EL (cell line): Measurements from ENCODE around the gene UQCR10.
A peak's percentile ranks its signal among the peaks of the same experiment; 100 is the strongest.
"Not testable (repeated sequence)": the region's sequence is repeated elsewhere in the genome, so short reads cannot be mapped to it uniquely, and the experiment has no call there.

Experiments
- DNase-seq: peaks from one replicate; pipeline ENCODE4 v3.0.0-alpha.2; 2016

UQCR10 gene

DNA sequence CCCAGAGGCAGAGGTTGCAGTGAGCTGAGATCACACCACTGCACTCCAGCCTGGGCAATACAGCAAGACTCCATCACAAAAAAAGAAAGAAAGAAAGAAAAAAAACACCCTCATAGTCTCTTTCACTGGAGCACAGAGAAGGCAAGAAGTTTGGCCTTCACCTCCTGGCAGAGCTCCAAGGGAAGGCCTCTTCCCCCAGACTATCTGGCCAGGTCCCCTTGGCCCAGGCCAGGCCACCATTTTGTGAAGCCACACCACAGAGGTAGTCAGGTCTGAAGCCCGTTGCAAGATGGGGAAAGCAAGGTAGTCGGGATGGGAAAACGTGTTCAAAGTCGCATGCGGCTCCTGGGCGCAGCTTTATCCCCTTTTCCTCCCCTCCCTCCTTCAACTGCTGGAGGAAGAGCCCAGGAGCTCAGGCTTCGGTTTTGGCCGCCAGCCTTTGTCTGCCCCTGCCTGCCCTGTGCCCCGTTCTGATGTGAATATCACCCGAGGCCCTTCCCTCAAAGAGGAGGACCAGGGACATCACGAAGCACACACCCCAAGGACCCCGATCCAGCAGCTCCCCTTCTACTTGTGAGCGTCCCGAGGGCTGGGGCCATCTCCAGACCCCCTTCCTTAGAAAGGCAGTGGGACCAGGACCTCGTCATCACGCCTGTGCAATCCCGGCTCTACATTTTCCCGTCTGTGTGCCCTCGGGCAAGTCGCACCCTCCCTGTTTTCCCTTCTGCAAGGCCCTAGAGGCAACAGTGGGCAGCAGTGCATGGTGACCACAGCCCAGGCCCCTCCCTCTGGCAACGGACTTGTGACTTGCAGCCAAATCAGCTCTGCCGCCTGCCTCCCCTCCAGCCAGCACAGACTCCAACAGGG is 29.7 kb upstream of the UQCR10 start:
- no peak for DNase-seq

- DNase-seq: no peak
Measured at GRCh38 chr22:29738118-29738815, 28.9 kb upstream of the UQCR10 start.

DNA sequence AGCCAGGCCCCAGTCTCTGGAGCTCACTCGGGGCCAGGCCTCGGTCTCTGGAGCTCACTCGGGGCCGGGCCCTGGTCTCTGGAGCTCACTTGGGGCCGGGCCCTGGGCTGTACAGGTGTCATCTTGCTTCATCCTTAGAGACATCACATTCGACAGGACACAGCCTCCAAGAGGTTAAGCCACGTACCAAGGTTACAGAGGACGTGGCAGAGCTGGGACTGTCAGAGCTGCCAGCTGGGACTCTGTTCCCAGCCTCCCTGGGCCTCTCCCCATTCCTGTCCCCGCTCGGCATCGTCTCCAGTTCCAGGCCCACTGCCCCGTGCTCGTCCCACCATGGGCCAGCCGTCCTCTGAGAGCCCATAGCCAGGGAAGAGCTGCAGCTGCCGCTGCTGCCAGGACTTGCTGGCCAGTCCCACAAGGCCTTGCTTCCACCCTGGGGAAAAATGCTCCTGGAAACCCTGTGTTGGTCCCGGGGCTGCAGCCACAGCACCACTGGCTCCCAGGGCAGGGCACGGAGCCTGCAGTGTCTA is 27.8 kb upstream of the UQCR10 start:
- DNase-seq: no peak

DNA sequence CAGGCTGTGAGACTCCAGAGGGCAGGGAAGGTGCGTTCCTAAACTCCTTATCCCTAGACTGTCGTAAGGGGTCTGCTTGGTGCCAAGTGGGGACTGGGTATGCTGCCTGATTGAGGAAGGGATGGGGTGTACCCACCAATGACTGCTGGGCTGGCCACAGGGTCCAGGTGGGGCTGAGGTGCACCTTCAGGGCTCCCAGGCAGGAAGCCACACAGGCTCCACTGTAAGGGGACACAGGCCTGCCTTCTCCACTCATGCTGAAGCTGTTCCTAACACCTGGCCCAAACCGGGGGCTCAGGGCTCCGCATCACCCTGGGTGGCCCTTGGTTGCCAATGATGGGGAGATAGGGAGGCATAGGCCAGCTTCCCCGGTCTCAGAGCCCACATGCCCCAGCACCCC is 27.0 kb upstream of the UQCR10 start:
- no peak for DNase-seq

DNA sequence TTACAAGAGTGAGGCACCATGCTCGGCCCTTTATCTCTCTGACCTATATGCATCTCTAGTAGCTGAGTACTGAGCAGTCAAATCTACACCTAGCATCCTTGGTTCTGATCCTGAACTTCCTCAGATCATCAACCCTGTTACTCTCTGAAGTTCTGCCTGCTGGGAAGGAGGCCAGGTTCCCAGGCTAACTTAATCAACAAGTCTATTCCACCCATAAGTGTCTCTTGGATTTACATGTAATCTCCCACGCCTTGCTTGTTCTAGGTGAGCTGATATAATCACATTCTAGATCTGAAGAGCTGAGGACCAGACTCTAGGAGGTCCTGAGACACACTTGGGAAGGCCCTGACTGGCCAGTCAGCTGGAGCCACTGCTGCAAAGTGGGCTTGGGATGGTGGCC is 25.2 kb upstream of the UQCR10 start:
- no peak for DNase-seq

DNA sequence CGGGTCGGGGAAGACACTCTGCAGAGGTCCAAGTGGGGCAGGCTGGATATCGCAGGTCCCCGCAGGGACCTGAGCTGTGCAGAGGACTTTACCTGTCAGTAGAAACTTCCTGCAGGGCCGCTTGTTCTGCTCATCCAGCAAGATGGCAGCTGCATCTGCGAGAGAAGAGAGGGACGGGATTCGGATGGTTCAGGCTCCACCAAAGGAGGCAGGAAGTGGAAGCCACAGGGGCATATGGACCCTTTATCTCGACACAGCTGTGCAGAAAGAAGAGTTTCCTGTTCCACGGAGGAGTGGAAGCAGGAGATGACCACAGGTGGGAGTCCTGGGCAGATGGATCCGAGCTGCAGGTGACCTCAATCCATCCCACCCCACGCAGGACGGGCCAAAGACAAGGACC is 24.8 kb upstream of the UQCR10 start:
- no peak for DNase-seq

DNA sequence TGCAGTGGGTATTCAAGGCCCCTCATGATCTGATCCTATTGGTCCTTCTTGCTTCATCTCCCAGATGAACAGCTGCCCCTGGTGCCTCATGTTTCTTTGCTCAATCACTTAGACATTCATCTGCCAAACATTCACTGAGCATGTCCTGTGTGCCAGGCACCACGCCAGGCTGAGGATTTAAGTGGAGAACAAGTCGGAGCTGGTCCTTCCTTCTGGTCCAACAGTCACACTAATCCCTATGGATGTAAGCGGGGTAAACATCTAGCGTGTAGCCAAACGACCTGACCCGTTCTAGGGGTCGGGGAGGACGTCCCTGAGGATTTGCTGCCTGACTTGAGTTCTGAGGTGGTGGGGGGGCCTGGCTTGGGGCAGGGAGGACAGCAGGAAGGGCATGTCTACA is 22.3 kb upstream of the UQCR10 start:
- DNase-seq: peak; percentile 47

GRCh38 chr22:29747832-29748231 is 19.3 kb upstream of the UQCR10 start:
- no peak for DNase-seq

GRCh38 chr22:29748248-29748893 is 18.8 kb upstream of the UQCR10 start:
- no peak for DNase-seq

DNA sequence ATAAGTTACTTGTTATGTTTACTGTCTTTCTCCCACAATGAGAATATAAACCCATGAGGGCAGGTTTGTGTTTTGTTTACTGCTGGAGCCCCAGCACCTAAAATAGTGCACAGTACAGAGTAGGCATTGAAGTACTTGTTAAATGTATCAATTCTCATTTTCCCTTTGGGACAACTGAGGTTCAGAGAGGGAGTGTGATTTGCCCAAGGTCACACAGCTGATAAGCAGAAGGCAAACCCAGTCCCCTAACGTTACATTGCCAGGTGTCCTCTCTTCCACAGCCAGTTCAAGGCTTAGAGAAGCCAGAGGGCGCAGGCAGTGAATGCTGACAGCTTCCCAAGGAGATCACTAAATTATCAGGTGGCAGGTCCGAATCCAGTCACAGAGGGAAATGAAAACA is 17.1 kb upstream of the UQCR10 start:
- DNase-seq: no peak

DNA sequence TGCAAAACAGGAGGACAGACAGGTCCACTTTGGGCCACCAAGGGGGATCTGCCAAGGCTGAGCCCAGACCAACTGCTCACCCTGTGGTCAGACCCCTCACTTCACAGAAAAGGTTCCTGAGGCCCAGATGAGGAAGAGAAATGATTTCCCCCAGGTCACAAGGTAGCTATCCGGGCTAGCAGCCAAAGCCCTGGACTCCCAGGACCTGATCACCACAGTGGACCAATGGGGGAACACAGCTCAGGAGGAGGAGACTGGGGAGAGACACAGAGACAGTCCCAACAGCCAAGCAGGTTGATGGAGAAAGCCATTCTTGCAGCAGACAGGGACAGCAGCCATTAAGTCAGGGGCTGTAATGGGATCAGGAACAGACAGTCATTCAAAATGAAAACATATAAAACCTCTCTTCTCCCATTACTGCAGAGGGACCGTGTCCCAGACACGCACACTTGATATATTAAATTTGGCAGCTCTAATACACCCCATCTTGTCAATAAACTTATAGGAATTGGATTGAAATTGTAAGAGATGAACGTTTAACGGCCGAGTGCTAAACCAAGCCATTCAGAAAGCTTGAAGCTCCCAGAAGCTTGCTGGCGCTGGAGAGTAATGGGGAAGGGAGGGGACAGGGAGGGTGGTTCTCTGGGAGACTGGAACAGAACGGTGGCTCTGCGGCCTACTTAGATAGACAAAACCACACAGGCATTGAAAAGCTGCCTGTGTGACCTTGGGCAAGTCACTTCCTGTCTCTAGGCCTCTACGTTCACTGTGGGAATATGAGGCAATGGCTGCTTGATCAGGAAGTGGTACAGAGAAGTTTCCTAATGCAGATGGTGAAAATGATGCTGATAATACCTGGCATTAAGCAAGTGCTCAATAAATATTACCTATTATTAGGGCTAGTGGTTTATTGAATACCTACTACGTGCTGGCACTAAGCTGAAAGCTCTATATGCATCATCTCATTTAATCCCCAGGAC is 16.3 kb upstream of the UQCR10 start:
- no peak for DNase-seq

- DNase-seq: no peak
Measured at GRCh38 chr22:29751669-29752068, 15.5 kb upstream of the UQCR10 start.

- DNase-seq: no peak
Measured at GRCh38 chr22:29753808-29754657, 13.1 kb upstream of the UQCR10 start.

DNA sequence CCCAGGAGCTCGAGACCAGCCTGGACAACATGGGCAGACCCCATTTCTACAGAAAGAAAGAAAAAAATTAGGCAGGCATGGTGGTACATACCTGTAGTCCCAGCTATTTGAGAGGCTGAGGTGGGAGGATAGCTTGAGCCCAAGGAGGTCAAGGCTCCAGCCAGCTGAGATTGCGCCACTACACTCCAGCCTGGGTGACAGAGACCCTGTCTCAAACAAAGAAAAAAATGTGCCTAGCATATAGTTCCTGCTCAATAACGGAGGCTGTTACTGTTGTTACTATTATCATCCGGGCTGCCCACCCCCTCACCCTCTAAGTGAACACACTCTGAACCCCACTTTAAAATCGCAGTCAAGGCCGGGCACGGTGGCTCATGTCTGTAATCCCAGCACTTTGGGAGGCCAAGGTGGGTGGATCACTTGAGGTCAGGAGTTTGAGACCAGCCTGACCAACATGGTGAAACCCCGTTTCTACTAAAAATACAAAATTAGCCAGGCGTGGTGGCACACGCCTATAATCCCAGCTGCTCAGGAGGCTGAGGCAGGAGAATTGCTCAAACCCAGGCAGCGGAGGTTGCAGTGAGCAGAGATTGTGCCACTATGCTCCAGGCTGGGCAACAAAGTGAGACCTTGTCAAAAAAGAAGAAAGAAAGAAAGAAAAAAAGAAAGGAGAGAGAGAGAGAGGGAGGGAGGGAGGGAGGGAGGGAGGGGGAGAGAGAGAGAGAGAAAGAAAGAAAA is 12.3 kb upstream of the UQCR10 start:
- not testable (repeated sequence) for DNase-seq

- DNase-seq: no peak
Measured at GRCh38 chr22:29755889-29756288, 11.3 kb upstream of the UQCR10 start.

- no peak for DNase-seq
Measured at GRCh38 chr22:29756341-29756740, 10.8 kb upstream of the UQCR10 start.

- DNase-seq: no peak
Measured at GRCh38 chr22:29757096-29757495, 10.1 kb upstream of the UQCR10 start.

GRCh38 chr22:29758068-29758622 is 9.0 kb upstream of the UQCR10 start:
- no peak for DNase-seq

DNA sequence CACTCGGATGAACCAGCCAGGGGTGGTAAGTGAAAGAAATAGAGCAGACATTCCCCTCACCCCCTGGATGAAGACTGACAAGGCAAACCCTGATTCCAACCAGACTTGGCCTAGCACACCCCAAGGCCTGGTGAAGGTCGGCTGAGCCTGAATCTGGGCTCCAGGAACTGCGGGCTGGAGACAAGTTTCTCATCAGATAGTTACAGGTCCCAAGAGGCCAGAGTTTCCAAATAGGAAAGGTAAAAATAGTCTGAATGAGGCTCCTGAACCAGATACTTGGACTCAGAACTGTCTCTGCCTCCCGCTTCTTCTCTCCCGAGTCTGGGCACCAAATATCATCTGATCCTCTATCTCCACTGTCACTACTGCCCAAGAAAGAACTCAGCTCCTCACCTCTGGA is 8.2 kb upstream of the UQCR10 start:
- DNase-seq: no peak

GRCh38 chr22:29762263-29762662 is 4.9 kb upstream of the UQCR10 start:
- DNase-seq: no peak
